Measurements from ENCODE around the gene CBX1. TPM values are rescaled to one million over a fixed set of nuclear protein-coding genes. Genes with fewer than 3 reads are reported as not detected.

The CBX1 gene
- total and polyA plus RNA-seq, 2 of the 13 experiments (the other 11 are each of a cell fraction or from before 2014, with no cell fraction given), result 17.8 to 108 TPM

- Histone ChIP-seq H3K27ac (ENCODE audit: extremely low read length, insufficient read depth, low read length) (no peak overlapping the region), H3K9ac (ENCODE audit: insufficient read depth, low read depth, low read length) (no peak overlapping the region), H3K27me3 (ENCODE audit: control insufficient read depth in 1 of 2, insufficient read depth in 2 of 2, low read length in 2 of 2) (peaks cover 0 to 26% of the 10 kb centered on the region in 2 experiments; a peak in 3 of 5 replicates), H3K4me2 (ENCODE audit: low read depth, low read length) (no peak overlapping the region), H4K20me1 (ENCODE audit: insufficient read depth, low read length) (no peaks in the 10 kb centered on the region), H3K79me2 (ENCODE audit: insufficient read depth, low read length) (no peaks in the 10 kb centered on the region), H3K4me3 (replicated peaks in 1 of 3; ENCODE audit: insufficient read depth in 1 of 3, low read depth in 2 of 3, low read length in 3 of 3) (no peak overlapping the region), H3K4me1 (ENCODE audit: insufficient read depth, low read length) (no peaks in the 10 kb centered on the region), H3K36me3 (replicated peaks in 1 of 2; ENCODE audit: control insufficient read depth in 1 of 2, insufficient read depth in 2 of 2, low read length in 2 of 2) (no peaks in the 10 kb centered on the region), H2AFZ (ENCODE audit: low read length) (no peak overlapping the region), H3K9me3 (ENCODE audit: low read length) (no peaks in the 10 kb centered on the region)
- no TSS peak for BruUV-seq (replicated peaks)
- FAIRE-seq (no peak), ATAC-seq (no peak), DNase-seq (ENCODE audit: low spot score) (no peak)
- CTCF ChIA-PET (ENCODE audit: low intra/inter-chr PET ratio, low total read pairs), result no interaction called here
- WGBS (ENCODE audit: low lambda C conversion rate), result 93% methylated on average over 3 of the region's 3 CpGs
- TF ChIP-seq ZNF382 (CRISPR knock-in tag; IDR thresholded peaks at IDR 0.05; ENCODE audit: borderline replicate concordance), result no peak
- no peak for TF ChIP-seq AKAP8 (CRISPR knock-in tag; IDR thresholded peaks at IDR 0.05)
- TF ChIP-seq TOE1 (CRISPR knock-in tag; IDR thresholded peaks at IDR 0.05), result no peak
- no peak for TF ChIP-seq ZNF230 (CRISPR knock-in tag; IDR thresholded peaks at IDR 0.05)
- POLR2A ChIA-PET, result no interaction called here
- intact Hi-C loops (cut with micrococcal nuclease; ENCODE audit: unreplicated experiment), result no loop called here
- in situ Hi-C loops (cut with HindIII; ENCODE audit: extremely low pct_ligation_motif_present, low pct_unique_long_range_greater_than_20kb), result no loop called here
Observed at GRCh38 chr17:48144976-48145798, 43.9 kb upstream of the CBX1 start.

GRCh38 chr17:48144231-48144630 lies 43.0 kb upstream of the CBX1 start:
- no TSS peak for BruUV-seq (replicated peaks)
- CTCF ChIA-PET (ENCODE audit: low intra/inter-chr PET ratio, low total read pairs), result no interaction called here
- no peak for FAIRE-seq
- TF ChIP-seq PREB (CRISPR knock-in tag; IDR thresholded peaks at IDR 0.05) (no peak), MAFF (IDR thresholded peaks at IDR 0.05; ENCODE audit: low read depth, low read length) (no peak), SOX6 (IDR thresholded peaks at IDR 0.05) (no peak), SOX6 (CRISPR knock-in tag; IDR thresholded peaks at IDR 0.05) (no peak), WIZ (CRISPR knock-in tag; IDR thresholded peaks at IDR 0.05) (no peak), ZNF432 (CRISPR knock-in tag; IDR thresholded peaks at IDR 0.05; ENCODE audit: borderline replicate concordance) (no peak), ZNF747 (CRISPR knock-in tag; IDR thresholded peaks at IDR 0.05; ENCODE audit: borderline replicate concordance) (no peak), MED13 (CRISPR knock-in tag; IDR thresholded peaks at IDR 0.05) (no peak)
- TF ChIP-seq, protein P1, sequence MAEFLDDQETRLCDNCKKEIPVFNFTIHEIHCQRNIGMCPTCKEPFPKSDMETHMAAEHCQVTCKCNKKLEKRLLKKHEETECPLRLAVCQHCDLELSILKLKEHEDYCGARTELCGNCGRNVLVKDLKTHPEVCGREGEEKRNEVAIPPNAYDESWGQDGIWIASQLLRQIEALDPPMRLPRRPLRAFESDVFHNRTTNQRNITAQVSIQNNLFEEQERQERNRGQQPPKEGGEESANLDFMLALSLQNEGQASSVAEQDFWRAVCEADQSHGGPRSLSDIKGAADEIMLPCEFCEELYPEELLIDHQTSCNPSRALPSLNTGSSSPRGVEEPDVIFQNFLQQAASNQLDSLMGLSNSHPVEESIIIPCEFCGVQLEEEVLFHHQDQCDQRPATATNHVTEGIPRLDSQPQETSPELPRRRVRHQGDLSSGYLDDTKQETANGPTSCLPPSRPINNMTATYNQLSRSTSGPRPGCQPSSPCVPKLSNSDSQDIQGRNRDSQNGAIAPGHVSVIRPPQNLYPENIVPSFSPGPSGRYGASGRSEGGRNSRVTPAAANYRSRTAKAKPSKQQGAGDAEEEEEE (CRISPR knock-in tag; IDR thresholded peaks at IDR 0.05; ENCODE audit: borderline replicate concordance), result no peak
- TF ChIP-seq, protein P2, sequence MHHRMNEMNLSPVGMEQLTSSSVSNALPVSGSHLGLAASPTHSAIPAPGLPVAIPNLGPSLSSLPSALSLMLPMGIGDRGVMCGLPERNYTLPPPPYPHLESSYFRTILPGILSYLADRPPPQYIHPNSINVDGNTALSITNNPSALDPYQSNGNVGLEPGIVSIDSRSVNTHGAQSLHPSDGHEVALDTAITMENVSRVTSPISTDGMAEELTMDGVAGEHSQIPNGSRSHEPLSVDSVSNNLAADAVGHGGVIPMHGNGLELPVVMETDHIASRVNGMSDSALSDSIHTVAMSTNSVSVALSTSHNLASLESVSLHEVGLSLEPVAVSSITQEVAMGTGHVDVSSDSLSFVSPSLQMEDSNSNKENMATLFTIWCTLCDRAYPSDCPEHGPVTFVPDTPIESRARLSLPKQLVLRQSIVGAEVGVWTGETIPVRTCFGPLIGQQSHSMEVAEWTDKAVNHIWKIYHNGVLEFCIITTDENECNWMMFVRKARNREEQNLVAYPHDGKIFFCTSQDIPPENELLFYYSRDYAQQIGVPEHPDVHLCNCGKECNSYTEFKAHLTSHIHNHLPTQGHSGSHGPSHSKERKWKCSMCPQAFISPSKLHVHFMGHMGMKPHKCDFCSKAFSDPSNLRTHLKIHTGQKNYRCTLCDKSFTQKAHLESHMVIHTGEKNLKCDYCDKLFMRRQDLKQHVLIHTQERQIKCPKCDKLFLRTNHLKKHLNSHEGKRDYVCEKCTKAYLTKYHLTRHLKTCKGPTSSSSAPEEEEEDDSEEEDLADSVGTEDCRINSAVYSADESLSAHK (CRISPR knock-in tag; IDR thresholded peaks at IDR 0.05; ENCODE audit: borderline replicate concordance), result no peak

More at GRCh38 chr17:48144231-48144630, 43.0 kb upstream of the CBX1 start:
- no peak overlapping the region for H3K9ac ChIP-seq (ENCODE audit: insufficient read depth, low read depth, low read length)
- H4K20me1 ChIP-seq (ENCODE audit: insufficient read depth, low read length), result no peaks in the 10 kb centered on the region
- intact Hi-C loops (cut with micrococcal nuclease; ENCODE audit: unreplicated experiment) (no loop called here), in situ Hi-C loops (cut with HindIII; ENCODE audit: extremely low pct_ligation_motif_present, low pct_unique_long_range_greater_than_20kb) (no loop called here)
- POLR2A ChIA-PET, result no interaction called here
- H3K4me2 ChIP-seq (ENCODE audit: low read depth, low read length), result no peak overlapping the region
- no peaks in the 10 kb centered on the region for H3K9me3 ChIP-seq (ENCODE audit: low read length)
- H3K36me3 ChIP-seq (replicated peaks in 1 of 2; ENCODE audit: control insufficient read depth in 1 of 2, insufficient read depth in 2 of 2, low read length in 2 of 2), result no peaks in the 10 kb centered on the region
- no peak for ATAC-seq
- H3K27me3 ChIP-seq (ENCODE audit: control insufficient read depth in 1 of 2, insufficient read depth in 2 of 2, low read length in 2 of 2), result peaks cover 0 to 27% of the 10 kb centered on the region in 2 experiments; a peak in 3 of 5 replicates
- H3K4me3 ChIP-seq (replicated peaks in 1 of 3; ENCODE audit: insufficient read depth in 1 of 3, low read depth in 2 of 3, low read length in 3 of 3), result no peak overlapping the region
- no peak overlapping the region for H2AFZ ChIP-seq (ENCODE audit: low read length)
- 3% methylated on average over 8 of the region's 8 CpGs for WGBS (ENCODE audit: low lambda C conversion rate)
- no peak overlapping the region for H3K27ac ChIP-seq (ENCODE audit: extremely low read length, insufficient read depth, low read length)
- no peaks in the 10 kb centered on the region for H3K4me1 ChIP-seq (ENCODE audit: insufficient read depth, low read length)
- no peak for DNase-seq (ENCODE audit: low spot score)
- no peaks in the 10 kb centered on the region for H3K79me2 ChIP-seq (ENCODE audit: insufficient read depth, low read length)
